Mesendoderm (in vitro differentiated cells): ENCODE results near the gene SYT2.

Experiments
- DNase-seq: peaks from one replicate; pipeline ENCODE4 v3.0.0; 2013
- H2AK5ac ChIP-seq: 2 replicates; pipeline ENCODE4 v1.6.1; 2013; ENCODE audit warnings: low read length, inconsistent platforms
- H2BK120ac ChIP-seq: 2 replicates; pipeline ENCODE4 v1.6.1; 2013; ENCODE audit warnings: low read depth, mild to moderate bottlenecking, low read length, moderate library complexity, mixed read lengths
- H2BK15ac ChIP-seq: replicated peaks from 2 replicates; pipeline ENCODE4 v1.6.1; 2013; ENCODE audit warnings: low read depth, mild to moderate bottlenecking, moderate library complexity
- H2BK5ac ChIP-seq: 2 replicates; pipeline ENCODE4 v1.6.1; 2013; ENCODE audit warnings: low read length, inconsistent platforms
- H3K18ac ChIP-seq: 2 replicates; pipeline ENCODE4 v1.6.1; 2013; ENCODE audit warnings: mild to moderate bottlenecking, low read length, mixed read lengths
- H3K23ac ChIP-seq: one replicate; pipeline ENCODE4 v1.6.1; 2013; ENCODE audit warnings: low read length
- H3K27ac ChIP-seq: 2 replicates; pipeline ENCODE4 v1.5.1; 2013; ENCODE audit warnings: low read depth, mild to moderate bottlenecking, inconsistent platforms, low read length, moderate library complexity
- H3K27me3 ChIP-seq: 2 replicates; pipeline ENCODE4 v1.6.1; 2013; ENCODE audit warnings: low read length, control low read depth, mild to moderate bottlenecking, inconsistent platforms; ENCODE audit not compliant: insufficient read depth, poor library complexity
- H3K36me3 ChIP-seq: 2 replicates; pipeline ENCODE4 v1.6.1; 2013; ENCODE audit warnings: low read length, inconsistent platforms; ENCODE audit not compliant: control insufficient read depth, insufficient read depth
- H3K4ac ChIP-seq: one replicate; pipeline ENCODE4 v1.6.1; 2013; ENCODE audit warnings: low read depth, mild to moderate bottlenecking, low read length, moderate library complexity
- H3K4me1 ChIP-seq: 2 replicates; pipeline ENCODE4 v1.6.1; 2013; ENCODE audit warnings: low read depth, low read length, inconsistent platforms; ENCODE audit not compliant: control insufficient read depth
- H3K4me2 ChIP-seq: 2 replicates; pipeline ENCODE4 v1.6.1; 2013; ENCODE audit warnings: low read length
- H3K4me3 ChIP-seq: 2 replicates; pipeline ENCODE4 v1.5.1; 2013; ENCODE audit warnings: mild to moderate bottlenecking, low read length
- H3K56ac ChIP-seq: one replicate; pipeline ENCODE4 v1.6.1; 2013; ENCODE audit warnings: low read length
- H3K79me1 ChIP-seq: 2 replicates; pipeline ENCODE4 v1.6.1; 2013; ENCODE audit warnings: low read length, inconsistent platforms
- H3K79me2 ChIP-seq: 2 replicates; pipeline ENCODE4 v1.6.1; 2013; ENCODE audit warnings: mild to moderate bottlenecking, low read length; ENCODE audit not compliant: control insufficient read depth, insufficient read depth
- H3K9ac ChIP-seq: 2 replicates; pipeline ENCODE4 v1.6.1; 2013; ENCODE audit warnings: low read length, inconsistent platforms
- H4K5ac ChIP-seq: one replicate; pipeline ENCODE4 v1.6.1; 2013; ENCODE audit warnings: low read length
- H4K8ac ChIP-seq: one replicate; pipeline ENCODE4 v1.6.1; 2013; ENCODE audit warnings: low read depth, mild to moderate bottlenecking, control low read depth, low read length, moderate library complexity
- WGBS: extraction: QIAGEN DNeasy Blood & Tissue Kit; methylation state at CpG from one replicate; pipeline ENCODE4 v1.1.7; 2013; ENCODE audit warnings: low lambda C conversion rate, missing lambda C conversion rate; ENCODE audit not compliant: insufficient coverage; ENCODE audit errors: extremely low coverage; 5-methylcytosine and 5-hydroxymethylcytosine counted together

SYT2 gene

GRCh38 chr1:202588503-202589189, 121.6 kb downstream of the SYT2 start:
- H4K8ac ChIP-seq = no peak overlapping the region
- H3K56ac ChIP-seq = no peak overlapping the region
- no CpG with 5 or more reads among the region's 4 CpGs for WGBS
- no peak overlapping the region for H2BK120ac ChIP-seq
- H3K79me1 ChIP-seq = no peaks in the 10 kb centered on the region
- H3K79me2 ChIP-seq = no peaks in the 10 kb centered on the region
- no peak overlapping the region for H2BK15ac ChIP-seq
- DNase-seq = no peak
- H3K27me3 ChIP-seq = no peaks in the 10 kb centered on the region
- no peak overlapping the region for H4K5ac ChIP-seq
- no peak overlapping the region for H3K23ac ChIP-seq
- no peak overlapping the region for H2AK5ac ChIP-seq
- peak overlapping the region; percentile 10 for H3K27ac ChIP-seq
- H3K4ac ChIP-seq = peak overlapping the region; percentile 48
- peaks cover 21% of the 10 kb centered on the region for H3K4me1 ChIP-seq
- no peak overlapping the region for H3K9ac ChIP-seq
- no peak overlapping the region for H3K18ac ChIP-seq
- no peak overlapping the region for H2BK5ac ChIP-seq
- H3K36me3 ChIP-seq = no peaks in the 10 kb centered on the region
- no peak overlapping the region for H3K4me2 ChIP-seq
- H3K4me3 ChIP-seq = no peak overlapping the region

DNA sequence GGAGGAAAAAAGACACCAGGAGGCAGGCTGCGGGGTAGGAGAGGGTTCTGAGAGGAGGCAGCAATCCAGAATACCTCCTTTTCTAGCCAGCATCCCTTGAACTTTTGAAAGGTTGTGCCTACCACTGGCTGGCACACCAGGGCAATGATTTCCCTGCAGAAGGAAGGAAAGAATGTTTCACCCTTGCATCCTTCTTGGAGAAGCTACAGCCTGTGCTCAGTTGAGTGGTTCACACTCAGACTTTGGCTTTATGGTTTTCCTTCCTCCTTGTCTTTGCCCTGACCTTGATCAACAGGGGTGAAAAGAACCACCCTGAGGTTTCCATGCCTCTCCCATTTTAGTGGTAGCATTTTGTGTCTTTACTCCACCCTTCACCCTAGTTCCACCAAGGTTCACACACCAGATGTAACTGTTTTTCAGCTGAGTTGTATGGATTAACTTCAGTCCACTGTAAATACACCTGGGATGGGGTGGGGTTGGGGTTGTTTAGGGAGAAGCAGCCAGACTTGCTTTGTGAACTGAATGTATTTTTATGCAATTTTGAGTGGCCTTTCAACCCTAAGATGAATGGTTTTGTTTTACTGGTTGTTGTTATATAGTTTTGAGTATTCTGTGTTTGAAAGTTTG, 122.3 kb downstream of the SYT2 start:
- no peak overlapping the region for H3K4me3 ChIP-seq
- H2BK5ac ChIP-seq = peak overlapping the region; percentile 17
- H3K36me3 ChIP-seq = no peaks in the 10 kb centered on the region
- no peaks in the 10 kb centered on the region for H3K79me1 ChIP-seq
- peak overlapping the region; percentile 2 for H2AK5ac ChIP-seq
- peak overlapping the region; percentile 10 for H3K23ac ChIP-seq
- H2BK15ac ChIP-seq = peak overlapping the region; percentile 14
- no peaks in the 10 kb centered on the region for H3K27me3 ChIP-seq
- H3K56ac ChIP-seq = peak overlapping the region; percentile 30
- peak overlapping the region; percentile 61 for H3K18ac ChIP-seq
- H4K8ac ChIP-seq = no peak overlapping the region
- peaks cover 21% of the 10 kb centered on the region for H3K4me1 ChIP-seq
- H3K27ac ChIP-seq = no peak overlapping the region
- WGBS = no CpG with 5 or more reads among the region's 1 CpG
- no peak overlapping the region for H3K4me2 ChIP-seq
- no peak overlapping the region for H2BK120ac ChIP-seq
- H3K9ac ChIP-seq = no peak overlapping the region
- no peaks in the 10 kb centered on the region for H3K79me2 ChIP-seq
- DNase-seq = no peak
- no peak overlapping the region for H4K5ac ChIP-seq
- H3K4ac ChIP-seq = peak overlapping the region; percentile 22

DNA sequence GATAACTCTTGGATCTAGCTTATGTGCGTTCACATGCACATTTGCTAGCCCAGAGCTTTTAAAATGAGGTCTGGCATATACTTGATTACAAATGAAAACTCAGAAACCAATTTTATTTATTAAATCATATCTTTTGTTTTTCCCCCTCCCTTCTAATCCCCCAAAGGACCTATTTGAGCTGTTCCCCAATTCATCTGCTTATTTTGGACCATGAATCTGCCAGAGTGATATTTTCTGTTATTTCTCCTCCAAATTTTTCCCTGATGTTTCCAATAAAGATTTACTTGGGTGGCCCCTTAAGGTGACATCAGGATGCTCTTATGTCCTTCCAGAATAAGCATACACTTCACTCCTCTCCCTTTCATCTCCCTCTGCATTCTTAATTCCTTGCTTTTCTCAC, 123.4 kb downstream of the SYT2 start:
- Histone ChIP-seq H4K8ac (no peak overlapping the region), H3K4me1 (peaks cover 21% of the 10 kb centered on the region), H3K79me1 (no peaks in the 10 kb centered on the region), H4K5ac (no peak overlapping the region), H3K27ac (no peak overlapping the region), H3K27me3 (no peaks in the 10 kb centered on the region), H3K36me3 (no peaks in the 10 kb centered on the region), H3K4ac (no peak overlapping the region), H2BK5ac (no peak overlapping the region), H3K56ac (no peak overlapping the region), H3K4me2 (no peak overlapping the region), H2BK120ac (no peak overlapping the region), H2AK5ac (no peak overlapping the region), H3K23ac (no peak overlapping the region), H3K4me3 (no peak overlapping the region), H3K79me2 (no peaks in the 10 kb centered on the region), H2BK15ac (no peak overlapping the region), H3K18ac (no peak overlapping the region), H3K9ac (no peak overlapping the region)
- DNase-seq = no peak
- no CpG with 5 or more reads among the region's 1 CpG for WGBS

DNA sequence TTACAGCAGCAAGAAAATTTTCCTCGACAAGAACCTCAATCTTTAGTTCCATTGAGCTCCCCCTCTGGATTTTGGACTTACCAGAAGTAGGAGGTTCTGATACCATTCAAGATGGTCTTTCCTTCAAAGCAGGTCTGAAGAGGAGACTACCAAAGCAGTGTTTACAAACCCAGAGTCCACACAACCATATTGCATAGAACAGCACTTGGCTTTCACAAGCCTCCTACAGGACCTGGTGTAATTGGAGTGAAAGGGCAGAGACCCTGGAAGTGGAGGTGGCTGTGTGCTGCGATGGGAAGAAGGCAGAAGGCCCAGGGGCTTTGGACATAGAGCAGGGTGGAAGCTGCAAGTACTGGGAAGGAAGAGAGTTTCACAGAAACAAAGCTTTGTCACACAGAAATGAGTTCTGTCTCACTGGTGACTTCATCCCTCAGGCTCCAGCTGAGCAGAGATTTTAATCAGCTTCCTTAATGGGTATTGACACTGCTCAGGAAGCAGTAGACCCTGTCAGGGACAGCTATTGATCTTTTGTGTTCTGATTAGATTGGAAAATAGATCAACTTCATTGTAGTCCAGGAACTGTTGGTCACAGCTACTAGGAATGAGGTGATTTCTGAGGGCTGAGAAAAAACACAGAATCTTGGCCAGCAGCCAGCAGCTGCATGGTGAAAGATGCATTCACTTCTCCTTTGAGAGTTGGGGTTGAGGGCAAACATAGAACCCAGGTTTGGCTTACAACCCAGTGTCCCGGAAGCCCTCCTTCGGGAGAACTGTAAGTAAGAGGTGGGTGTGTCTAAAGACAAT, 124.0 kb downstream of the SYT2 start:
- peaks cover 21% of the 10 kb centered on the region for H3K4me1 ChIP-seq
- no peak overlapping the region for H3K4me3 ChIP-seq
- no peak overlapping the region for H2BK120ac ChIP-seq
- peak overlapping the region; percentile 47 for H2BK5ac ChIP-seq
- no peaks in the 10 kb centered on the region for H3K36me3 ChIP-seq
- H2BK15ac ChIP-seq = no peak overlapping the region
- no peak overlapping the region for H2AK5ac ChIP-seq
- DNase-seq = peak; percentile 88
- H3K18ac ChIP-seq = peak overlapping the region; percentile 65
- no peak overlapping the region for H4K8ac ChIP-seq
- peak overlapping the region; percentile 73 for H3K27ac ChIP-seq
- H3K79me2 ChIP-seq = no peaks in the 10 kb centered on the region
- no peak overlapping the region for H3K9ac ChIP-seq
- no peak overlapping the region for H3K23ac ChIP-seq
- H3K4me2 ChIP-seq = no peak overlapping the region
- peak overlapping the region; percentile 69 for H3K56ac ChIP-seq
- no peak overlapping the region for H3K4ac ChIP-seq
- no peaks in the 10 kb centered on the region for H3K79me1 ChIP-seq
- H3K27me3 ChIP-seq = no peaks in the 10 kb centered on the region
- no CpG with 5 or more reads among the region's 4 CpGs for WGBS
- H4K5ac ChIP-seq = no peak overlapping the region

DNA sequence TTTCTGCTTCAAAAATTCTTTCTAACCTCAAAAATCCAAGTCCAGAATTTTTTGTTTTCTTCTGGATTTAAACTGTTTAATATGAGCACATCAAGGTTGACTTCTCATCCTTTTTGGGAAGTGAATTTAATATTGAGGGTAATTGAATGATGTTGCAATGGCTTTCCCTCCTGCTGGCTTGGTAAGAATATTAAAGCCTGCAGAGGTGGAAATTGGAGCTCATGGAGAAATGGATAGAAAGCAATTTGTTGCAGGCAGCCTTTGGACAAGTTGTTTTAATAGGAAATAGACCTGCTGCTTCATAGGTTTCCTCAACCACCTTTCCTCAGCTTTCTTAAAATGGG, 124.7 kb downstream of the SYT2 start:
- Histone ChIP-seq H3K79me1 (no peaks in the 10 kb centered on the region), H3K4ac (no peak overlapping the region), H3K18ac (peak overlapping the region; percentile 65), H3K79me2 (no peaks in the 10 kb centered on the region), H3K27me3 (no peaks in the 10 kb centered on the region), H4K5ac (no peak overlapping the region), H3K56ac (no peak overlapping the region), H3K4me1 (peaks cover 21% of the 10 kb centered on the region), H3K36me3 (no peaks in the 10 kb centered on the region), H2BK15ac (no peak overlapping the region), H4K8ac (no peak overlapping the region), H3K9ac (no peak overlapping the region), H2BK120ac (no peak overlapping the region), H3K27ac (peak overlapping the region; percentile 73), H3K4me2 (no peak overlapping the region), H3K23ac (no peak overlapping the region), H3K4me3 (no peak overlapping the region), H2BK5ac (no peak overlapping the region), H2AK5ac (no peak overlapping the region)
- DNase-seq = no peak
